NOMO-1 (cell line): Measurements from ENCODE around the gene TMEM88.
A peak's percentile ranks its signal among the peaks of the same experiment; 100 is the strongest.

Experiments
- DNase-seq, 2 experiments: peaks; one replicate each; lab custom pipeline; 2025; ENCODE audit not compliant: unreplicated experiment in 2 of 2; lab: John Stamatoyannopoulos, UW

TMEM88 gene

DNA sequence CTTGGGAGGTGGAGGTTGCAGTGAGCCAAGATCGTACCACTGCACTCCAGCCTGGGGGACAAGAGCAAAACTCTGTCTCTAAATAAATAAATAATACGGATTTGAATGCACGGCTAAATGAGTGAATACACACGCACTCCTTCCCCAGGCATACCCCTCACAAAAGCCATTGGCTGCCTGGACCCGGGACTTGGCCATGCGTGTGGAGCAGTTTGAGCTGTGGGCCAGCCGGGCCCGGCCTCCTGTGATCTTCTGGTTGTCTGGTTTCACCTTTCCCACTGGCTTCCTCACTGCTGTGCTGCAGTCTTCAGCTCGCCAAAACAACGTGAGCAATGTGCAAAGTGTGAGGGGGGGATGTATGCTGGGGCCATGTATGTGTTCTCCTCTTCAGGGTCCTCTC, 22.4 kb upstream of the TMEM88 start:
- DNase-seq, result no peak

DNA sequence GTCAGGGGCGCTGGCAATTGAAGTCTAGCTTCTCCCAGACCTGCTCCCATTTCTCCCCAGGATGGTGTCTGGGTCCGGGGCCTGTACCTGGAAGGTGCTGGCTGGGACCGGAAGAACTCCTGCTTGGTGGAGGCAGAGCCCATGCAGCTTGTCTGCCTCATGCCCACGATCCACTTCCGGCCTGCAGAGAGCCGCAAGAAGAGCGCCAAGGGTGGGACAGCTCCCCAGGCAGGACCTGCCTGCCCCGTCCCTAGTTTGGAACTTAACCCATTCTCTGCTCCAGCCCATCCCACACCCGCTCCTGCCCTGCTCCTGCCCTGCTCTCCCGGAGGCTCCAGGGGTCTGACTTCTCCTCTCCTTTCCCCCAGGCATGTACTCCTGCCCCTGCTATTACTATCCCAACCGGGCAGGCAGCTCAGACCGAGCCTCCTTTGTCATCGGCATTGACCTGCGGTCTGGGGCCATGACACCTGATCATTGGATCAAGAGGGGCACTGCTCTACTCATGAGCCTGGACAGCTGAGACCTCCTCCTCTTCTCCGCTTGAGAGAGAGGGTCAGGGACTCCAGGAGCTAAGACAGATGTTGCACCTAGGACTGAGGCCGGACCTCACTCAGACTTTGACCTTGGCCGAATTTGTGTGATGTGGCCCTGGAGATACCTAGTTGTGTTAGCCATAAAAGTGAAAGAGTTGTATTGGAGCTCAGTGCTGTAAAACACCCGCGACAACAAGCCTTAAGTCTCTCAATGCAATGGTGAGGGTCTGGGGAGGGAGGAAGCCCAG, 21.7 kb upstream of the TMEM88 start:
- DNase-seq, result no peak

DNA sequence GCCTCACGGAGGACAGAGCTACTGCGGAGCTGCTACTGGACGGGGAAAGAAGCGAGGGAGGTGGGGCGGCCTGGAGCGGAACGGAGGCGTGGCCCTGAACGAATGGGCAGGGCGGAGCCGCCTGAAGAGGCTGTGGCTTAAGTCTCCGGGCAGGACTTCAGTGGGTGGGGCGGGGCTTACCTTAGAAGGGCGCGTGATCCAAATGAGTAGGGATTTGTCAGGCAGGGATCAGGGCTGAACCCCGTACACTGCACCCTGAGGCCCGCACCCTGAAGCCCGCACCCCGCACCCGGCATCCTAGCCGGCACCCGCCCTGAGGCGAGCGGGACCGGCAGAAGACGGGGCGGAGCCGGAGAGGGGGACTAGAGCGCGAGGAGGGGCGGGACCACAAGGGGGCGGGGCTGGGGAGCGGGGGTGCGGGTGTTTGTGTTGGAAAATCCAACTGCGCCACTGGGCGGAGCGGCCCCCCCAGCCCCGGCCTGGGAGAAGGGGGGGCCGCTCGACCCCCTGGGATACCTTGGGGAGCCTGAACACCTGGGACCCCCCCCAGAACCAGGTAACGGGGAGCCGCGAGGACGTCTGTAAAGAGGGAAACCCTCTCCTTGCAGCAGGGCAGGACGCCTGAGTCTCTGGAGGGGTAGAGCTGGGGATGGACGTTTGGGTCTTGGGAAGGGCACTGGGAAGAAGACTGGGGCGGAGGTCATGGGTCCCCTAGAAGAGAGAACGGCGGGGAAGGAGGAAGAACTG, 20.9 kb upstream of the TMEM88 start, which contains the start of gene KDM6B:
TSS of gene KDM6B (plus strand) at position 423 of the 747 bp plus-strand sequence. CDS start 11,338 bp downstream, outside the sequence.
- peak; percentile 91 to 92 for DNase-seq

DNA sequence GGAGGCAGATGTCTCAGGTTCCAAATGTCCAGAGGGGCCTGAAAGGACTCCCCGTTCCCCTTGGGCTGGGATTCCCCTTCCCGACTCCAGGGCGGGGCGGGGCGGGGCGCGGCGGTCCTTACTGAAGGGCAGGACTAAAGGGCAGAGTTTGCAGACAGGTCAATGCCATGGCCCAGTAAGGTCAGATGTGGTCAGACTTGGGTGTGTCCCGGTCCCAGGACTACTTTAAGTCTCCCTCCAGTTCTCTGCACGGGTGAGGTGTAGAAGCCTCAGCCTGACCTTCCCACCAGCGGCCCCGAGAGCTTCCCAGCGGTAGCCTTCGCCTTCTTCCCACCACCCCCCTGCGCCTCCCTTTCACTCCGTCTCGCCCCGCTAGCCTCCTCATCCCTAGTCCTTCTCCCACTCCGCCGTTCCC, 20.3 kb upstream of the TMEM88 start:
- DNase-seq, result no peak

DNA sequence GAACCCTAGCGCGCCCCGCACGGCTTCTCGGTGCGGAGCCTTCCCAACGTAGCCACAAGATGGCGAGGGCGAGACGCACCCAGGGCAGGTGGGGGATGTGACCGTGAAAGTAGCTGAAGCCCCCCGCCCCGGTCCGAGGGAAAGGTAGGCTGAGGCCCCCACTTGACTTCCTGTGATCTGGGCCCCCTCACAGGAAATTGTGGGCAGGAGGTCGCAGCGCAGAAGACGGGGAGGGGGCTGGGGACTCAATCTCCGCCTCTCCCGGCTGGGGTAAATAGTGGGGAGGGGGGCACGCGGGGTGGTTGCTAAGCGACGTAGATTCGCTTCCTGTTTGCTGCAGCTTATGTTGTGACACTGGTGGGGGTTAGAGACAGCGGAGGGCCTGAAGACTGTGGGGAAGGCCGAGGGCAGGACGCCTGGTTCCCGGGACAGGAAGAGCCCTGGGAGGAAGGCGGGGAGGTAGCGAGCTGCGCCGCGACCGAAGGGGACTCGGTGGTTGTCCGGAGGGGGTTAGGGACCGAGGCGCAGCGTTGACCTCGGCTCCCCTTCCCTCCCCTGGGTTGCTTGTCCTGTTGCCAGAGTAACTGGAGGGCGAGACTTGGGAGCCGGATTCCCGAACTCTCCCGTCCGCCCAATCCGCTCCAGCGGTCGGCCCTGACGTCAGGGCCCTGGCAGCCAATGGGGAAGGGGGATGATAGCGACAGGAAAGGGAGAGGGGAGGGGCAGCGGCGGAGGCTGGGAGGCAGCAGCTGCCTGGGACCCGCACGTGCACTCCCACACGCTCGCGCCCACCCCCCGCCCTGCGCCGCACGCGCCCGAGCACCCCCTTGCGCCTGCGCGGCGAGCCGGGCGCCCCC, 19.7 kb upstream of the TMEM88 start:
- DNase-seq, result peak; percentile 89 to 93

DNA sequence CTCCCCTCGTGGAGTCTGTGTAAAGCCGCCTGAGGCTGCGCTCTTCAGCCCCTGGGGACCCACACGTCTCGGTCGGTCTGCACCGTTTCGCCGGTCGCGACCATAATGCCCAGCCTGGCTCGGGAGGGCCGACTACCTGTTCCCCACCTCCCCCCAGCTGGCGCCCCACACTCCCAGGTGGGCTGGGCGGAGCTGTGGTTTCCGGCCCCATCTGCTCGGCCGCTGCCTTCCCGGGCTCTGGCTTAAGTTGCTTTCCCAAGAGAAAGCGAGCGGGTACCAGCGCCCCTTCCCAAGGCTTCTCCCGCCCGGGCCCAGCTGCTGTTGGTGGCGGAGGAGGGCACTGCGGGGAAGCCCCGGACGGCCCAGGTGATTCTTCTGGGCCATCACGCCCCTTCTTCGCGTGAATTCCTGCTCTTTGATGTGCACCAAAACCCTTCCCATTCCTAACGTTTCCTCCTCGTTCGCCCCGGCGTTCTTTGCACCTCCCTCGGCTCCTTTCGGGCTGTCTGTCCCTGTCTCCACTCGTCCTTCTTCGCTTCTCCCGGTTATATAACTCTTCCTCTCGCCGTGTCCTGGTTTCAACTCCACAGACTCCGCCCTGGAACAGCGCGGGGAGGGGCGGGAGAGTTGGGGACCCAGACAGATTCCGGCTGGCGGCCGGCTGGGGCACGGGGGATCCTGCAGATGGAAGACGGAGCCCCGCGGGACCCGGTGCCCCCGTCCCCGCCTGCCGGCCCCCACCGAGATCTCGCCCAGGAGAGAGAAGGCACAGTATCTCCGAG, 18.9 kb upstream of the TMEM88 start:
- no peak for DNase-seq

DNA sequence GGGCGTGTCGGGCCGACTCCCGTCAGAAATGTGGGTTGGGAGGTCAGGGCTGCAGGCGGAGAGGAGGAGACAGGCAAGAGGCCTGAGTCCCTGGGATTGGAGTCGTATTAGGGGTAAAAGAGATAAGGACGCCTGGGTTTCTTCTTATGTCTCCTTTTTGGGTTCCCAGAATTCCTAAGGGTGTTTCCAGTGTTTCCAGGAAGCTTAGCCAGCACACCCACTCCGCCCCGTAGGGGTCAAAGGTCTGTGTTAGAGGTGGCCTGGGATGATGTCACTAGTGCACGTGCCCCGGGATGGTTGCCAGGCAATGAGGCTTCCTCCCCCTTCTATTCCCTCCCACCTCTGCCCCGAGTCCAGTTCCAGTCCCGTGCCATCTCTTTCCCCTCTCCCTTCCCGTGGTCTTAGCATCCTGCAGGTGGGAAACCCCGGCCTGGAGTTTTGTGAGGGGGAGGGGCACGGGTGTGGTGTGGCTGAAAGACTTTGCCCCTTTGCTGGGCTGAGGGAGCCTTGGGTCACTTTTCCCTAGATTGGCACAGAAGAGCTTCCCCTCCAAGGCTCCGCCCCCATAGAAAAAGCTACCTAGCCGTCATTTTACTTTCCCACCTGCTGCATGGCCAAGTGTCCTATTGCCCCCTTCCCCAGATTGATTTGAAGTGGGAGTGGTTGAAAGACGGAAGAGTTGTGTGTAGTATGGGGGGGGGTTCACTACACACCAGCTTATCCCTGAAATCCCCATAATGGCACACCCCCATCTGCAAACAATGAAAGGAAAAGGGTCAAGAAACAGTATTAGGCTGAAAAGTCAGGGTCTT, 18.1 kb upstream of the TMEM88 start:
- DNase-seq, result peak; percentile 72 to 89

DNA sequence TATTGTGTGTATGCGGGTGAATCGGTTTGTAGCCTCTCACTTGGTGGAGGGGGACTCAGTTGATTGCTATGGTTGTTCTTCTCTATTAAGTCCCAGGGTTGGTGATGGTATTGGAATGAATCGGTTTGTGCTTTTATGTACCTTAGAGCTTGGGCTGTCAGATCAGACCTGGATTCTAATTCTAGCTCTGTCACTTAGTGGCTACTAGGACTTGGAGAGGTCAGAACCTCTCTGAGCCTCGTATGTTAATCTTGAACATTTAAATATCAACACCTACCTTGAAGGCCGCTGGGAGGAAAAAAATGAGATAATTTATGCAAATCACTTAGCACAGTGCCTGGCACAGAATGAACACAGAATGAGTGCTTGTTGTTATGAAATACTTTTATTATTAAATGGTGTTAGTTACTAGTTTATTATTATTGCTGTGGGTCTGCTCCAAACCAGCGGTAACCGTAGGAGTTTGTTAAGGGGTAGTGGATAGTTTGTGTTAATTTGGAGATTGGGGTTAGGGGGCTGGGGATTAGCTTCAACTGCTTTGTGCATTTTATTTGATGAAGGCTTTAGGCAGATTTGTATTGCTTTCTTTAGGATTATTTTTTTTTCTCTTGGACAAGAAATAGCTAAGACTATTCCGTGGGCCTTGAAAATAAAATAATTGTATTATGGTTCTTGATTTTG, 17.3 kb upstream of the TMEM88 start:
- peak in 1 of 2 experiments; percentile 16 for DNase-seq

DNA sequence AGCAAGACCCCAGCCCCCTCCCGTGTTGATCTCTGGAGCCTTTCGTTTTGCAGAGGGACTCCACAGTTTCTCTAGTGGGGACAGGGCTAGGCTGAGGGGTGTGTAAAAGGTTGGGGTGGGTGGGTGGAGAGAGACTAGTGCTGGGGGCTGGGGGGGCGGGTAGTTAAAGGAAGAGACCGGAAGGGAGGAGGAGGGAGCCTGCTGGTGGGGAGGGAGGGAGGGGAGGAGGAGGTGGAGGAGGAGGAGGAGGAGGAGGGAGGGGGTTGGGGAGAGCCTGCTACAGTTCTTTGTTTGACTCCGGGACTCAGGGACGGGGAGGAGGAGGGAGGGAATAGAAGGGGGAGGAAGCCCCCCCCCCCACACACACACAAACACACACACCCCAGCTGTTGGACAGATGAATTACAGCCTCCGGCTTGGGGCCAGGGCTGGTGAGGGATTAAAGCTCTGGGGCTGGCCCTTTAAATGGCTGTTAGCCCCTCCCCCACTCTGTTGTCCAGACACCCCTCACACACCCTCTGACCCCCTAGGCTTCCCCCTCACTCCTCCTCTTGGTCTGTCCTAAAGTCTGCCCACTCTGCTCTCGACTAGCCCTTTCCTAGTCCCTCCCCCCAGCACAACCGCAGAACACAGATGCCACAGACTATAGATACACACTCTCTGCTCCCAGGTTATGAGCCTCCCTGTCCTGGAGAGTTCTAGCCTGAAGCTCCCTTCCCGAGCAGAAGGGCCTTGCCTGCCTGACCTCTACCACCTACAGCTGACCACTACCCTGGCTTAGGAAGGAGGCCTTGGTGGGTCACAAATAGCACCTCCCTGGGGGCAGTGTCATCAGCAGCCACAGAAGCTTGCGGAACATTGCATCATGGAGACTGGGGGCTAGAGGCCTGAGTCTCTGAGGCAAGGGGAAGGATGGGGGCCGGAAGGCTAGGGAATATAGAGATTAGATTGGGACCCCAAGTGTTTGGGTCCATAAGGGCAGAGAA, 16.5 kb upstream of the TMEM88 start:
- peak; percentile 77 to 78 for DNase-seq

DNA sequence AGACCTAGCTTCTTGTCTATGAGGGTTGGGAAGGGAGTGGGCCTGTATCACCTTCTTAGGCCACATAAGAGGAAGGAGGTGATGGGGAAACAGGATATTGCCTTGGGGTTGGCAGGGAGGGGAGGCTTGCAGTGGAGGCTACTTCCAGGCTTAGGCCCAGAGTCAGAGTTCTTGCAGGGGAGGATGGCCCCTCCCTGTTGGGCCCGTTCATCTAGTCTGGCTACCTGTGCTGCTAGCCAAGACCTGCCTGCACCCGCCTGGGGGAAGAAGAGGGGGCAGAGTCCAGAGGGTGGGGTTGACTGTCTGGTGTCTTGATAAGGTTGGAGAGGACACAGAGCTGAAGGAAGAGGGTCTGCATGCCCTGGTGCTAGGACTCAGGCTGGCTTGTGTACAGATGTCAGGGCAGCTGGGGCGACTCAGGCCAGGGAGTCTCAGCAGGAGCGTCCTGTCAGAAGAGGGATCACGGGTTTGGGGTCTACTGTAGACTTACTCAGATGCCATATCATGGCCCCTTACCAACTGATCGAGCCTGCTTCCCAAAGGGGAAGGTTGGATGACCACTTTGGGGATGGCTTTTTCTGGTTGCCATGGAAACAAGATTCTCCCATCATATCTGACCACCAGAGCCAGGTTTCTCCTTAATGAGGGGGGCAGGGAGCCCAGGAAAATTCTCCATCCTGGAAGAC, 15.5 kb upstream of the TMEM88 start:
- DNase-seq, result peak; percentile 73 to 93

DNA sequence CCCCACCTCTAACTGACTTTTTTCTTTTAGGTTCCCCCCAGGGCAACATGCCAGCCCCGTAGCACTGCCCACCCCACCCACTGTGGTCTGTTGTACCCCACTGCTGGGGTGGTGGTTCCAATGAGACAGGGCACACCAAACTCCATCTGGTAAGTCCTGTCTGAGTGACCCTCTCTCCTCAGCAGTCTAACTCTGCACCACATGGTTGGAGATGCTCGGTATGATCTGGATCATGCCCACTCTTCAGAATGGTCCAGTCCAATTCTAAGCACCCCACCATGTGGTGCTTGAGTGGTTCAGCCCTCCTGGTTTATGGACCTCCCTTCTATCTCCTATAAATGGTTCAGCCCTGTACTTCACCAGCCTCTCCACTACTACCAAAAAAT, 15.0 kb upstream of the TMEM88 start:
- peak in 1 of 2 experiments; percentile 22 for DNase-seq

DNA sequence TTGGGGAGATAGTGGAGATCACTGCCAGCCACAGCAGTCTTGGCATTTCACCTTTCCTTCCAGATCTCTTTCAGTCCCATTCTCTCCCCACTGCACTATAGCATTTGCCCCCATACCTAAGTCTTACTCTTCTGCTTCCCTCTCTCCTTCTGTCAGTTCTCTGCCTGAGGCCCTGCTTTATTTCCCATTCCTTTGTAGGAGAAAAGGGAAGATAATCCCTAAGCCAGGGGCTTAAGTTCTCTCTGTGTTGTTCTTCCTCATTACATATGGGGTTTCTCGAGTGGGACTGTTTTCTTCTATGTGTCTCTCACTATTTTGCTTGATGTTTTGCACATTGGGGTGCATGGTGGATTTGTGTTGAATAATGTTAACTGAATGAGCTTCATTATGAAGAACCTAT, 14.4 kb upstream of the TMEM88 start:
- no peak for DNase-seq

DNA sequence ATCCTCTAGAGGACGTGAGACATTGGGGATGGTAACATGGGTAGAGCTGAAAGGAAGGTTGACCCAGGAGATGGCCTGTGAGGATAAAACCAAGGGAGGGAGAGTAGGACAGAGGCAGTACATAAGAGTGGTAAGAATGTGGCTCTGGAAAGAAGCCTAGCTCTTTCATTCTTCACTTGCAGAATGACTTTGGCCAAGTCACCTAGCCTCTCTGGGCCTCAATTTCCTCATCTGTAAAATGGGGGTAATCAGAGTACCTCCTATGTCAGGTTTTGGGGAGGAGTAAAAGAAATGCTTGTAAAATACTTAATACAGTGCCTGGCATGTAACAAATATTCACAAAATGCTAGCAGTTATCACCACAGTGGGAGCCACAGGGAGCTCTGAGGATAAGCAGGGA, 14.0 kb upstream of the TMEM88 start:
- DNase-seq, result no peak

DNA sequence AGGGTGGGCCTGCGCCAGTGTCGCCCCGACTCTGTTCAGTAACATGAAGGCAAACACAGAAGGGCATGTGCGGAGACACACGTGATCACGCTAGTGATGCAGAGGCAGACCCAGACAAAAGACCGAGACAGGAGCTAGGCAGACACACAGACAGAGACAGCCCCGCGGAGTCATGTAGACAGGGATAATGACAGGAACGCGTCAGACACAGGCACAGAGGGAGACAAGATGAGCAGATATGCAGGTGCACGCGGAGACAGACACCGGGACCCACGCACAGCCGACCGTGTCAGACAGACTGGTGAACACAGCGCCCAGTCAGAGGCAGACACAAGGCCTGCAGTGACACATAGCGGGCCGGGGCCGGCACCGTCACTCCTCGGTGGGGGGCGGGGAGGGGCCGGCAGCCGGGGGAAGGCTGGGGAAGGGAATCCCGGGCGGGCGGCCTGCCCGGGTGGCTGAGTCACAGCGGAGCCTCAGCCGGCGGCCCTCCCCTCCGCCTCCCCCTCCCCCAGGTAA, 13.4 kb upstream of the TMEM88 start:
- DNase-seq, result peak; percentile 66 to 81

DNA sequence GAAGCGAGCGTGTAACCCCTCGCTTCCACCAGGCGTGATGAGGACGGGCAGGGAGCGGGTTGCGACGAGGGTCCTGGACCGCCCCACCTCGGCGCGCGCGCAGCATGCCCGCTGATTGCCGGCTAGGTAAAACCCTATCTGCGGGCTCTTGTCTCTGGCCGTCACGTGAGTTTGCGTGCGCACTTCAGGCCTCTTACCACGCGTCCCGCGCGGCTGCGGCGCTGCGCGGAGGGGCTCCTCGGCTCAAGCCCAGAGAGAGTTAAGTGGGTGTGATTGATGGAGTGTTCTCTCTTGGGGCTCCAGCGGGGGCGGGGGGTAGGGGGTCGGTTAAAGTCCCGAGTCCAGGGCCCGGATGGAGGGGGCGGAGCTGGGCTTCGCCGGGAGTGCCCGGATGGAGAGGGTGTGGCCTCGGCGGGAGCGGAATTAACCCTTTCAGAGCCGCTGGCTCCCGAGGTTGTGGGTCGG, 12.9 kb upstream of the TMEM88 start:
- peak; percentile 72 to 83 for DNase-seq

DNA sequence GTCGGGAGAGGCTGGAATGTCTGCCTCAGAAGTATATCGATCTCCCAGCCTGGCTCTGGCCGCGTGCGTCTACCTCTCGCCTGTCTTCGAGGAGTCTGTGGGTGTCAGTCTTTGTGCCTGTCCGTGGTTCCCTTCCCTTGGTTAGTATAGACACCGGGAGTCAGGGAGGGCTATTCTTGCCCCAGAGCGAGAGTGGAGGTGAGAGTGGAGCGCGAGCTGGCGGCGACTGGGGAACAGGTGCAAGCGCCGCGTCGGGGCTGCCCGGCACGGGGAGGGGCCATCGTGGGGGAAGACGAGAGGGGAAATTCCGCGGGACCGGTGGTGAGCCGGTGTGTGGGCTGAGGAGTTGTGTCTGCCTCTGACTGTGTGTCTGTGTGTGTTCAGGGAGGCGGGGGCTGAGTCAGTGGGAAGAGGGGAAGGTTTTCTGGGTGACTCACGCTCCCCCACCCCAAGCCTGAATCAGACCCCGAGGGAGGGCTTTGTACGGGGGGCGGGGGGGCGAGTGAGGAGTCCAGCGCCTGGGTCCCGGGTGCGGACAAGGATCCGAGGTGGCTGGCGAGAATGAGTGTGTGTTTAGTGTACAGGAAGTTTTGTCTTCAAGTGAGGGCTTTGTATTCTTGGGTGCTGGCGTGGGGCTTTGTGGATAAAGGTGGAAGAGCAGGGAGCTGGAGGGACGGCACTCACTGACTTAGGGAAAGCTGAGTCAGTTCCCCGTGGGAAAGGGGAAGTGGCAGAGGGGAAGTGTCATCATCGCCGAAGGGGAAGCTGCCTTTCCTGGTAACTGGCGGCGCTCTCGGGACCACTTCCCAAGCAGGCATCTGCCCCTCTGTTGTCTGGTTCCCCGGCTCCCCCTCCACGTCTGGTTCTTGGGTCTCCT, 12.2 kb upstream of the TMEM88 start:
- DNase-seq, result peak; percentile 45 to 61
